ENCODE results near the gene YDJC. TPM values are rescaled to one million over a fixed set of nuclear protein-coding genes. Genes with fewer than 3 reads are reported as not detected.
"Not testable (repeated sequence)": the region's sequence is repeated elsewhere in the genome, so short reads cannot be mapped to it uniquely, and the experiment has no call there.

YDJC gene
- total RNA-seq, 1 donor from 2014 or later, result 7.7 TPM

DNA sequence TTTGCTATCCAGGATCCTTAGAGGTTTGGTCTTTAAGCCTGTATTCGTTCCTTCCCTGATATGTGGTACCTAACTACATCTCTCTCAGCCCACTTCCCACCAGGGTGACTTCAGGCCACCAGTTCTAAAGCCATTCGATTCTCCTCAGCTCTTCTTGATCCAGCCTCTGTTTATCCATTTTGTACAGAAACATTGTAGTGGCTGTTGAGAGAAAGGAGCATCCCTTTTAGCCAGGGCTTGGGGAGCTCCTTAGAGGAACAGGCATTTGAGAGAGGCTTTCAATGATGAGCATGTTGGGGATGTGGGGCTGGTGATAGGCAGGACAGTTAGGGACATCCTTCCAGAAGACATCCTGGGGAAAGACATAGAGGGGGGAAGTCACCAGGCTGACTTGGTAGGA is 44.4 kb downstream of the YDJC start:
- FAIRE-seq, result no peak
- no peak for DNase-seq (ENCODE audit: low spot score in 2 of 2)

- DNase-seq (ENCODE audit: low spot score in 2 of 2) (no peak), FAIRE-seq (no peak)
These were observed 46.8 kb downstream of the YDJC start for GRCh38 chr22:21582801-21583740.

- not testable (repeated sequence) for DNase-seq (ENCODE audit: low spot score in 2 of 2); FAIRE-seq
These were observed 48.7 kb downstream of the YDJC start for GRCh38 chr22:21581009-21581713.

GRCh38 chr22:21580623-21581007 is 49.2 kb downstream of the YDJC start:
- not testable (repeated sequence) for DNase-seq (ENCODE audit: low spot score in 2 of 2); FAIRE-seq

GRCh38 chr22:21579474-21579851 is 50.4 kb downstream of the YDJC start:
- DNase-seq (ENCODE audit: low spot score in 2 of 2) (no peak), FAIRE-seq (no peak)

Small RNA genes lying within 50 kb of the gene (small RNA-seq; reads per million reads assigned to genes)
- 8.8 reads per million, percentile 95 among the genes with 10 or more reads in this experiment for gene MIR301B

Other genes with a start within 250 kb of the YDJC start
- 0.82 TPM for gene RIMBP3B, start 246.3 kb downstream of the YDJC start, total RNA-seq
- 6.1 TPM for gene HIC2, start 212.7 kb downstream of the YDJC start, total RNA-seq
- 2.4 TPM for gene TMEM191C, start 162.6 kb downstream of the YDJC start, total RNA-seq
- gene RIMBP3C, start 78.6 kb downstream of the YDJC start, total RNA-seq, result 0.82 TPM
- 27.3 TPM for gene UBE2L3, start 62.3 kb downstream of the YDJC start, total RNA-seq
- gene CCDC116, start 2.7 kb upstream of the YDJC start, total RNA-seq, result not detected
- gene SDF2L1, start 12.3 kb upstream of the YDJC start, total RNA-seq, result 2.9 TPM
- 20.4 TPM for gene PPIL2, start 36.0 kb upstream of the YDJC start, total RNA-seq
- gene YPEL1, start 105.8 kb upstream of the YDJC start, total RNA-seq, result 104 TPM
- gene MAPK1, start 237.6 kb upstream of the YDJC start, total RNA-seq, result 74.2 TPM

Measured in frontal cortex (tissue), 4 donors.